IMR-90 (cell line): ENCODE results near the gene SLC12A1. TPM values are rescaled to one million over a fixed set of nuclear protein-coding genes. Genes with fewer than 3 reads are reported as not detected.

Source experiments
- ATAC-seq: fragments of 200-7000 bp; cut with Tn5 transposase; 2 replicates; pipeline ENCODE4 v1.9.1; 2020; ENCODE audit warnings: low read depth, mild to moderate bottlenecking, moderate library complexity
- BruUV-seq: library from RNA; stranded (reverse); fragments of 400-500 nt; replicated peaks from 2 replicates; lab custom pipeline; 2021; lab: Mats Ljungman, UMichigan
- CTCF ChIA-PET: fragments of 300-600 bp; formaldehyde crosslinking; extraction: SDS; loops from one replicate; lab custom pipeline; 2021; ENCODE audit warnings: antibody characterized with exemption; lab: Yijun Ruan, JAX
- POLR2A ChIA-PET: fragments of 300-600 bp; sonication (Branson Sonifier 250); formaldehyde crosslinking; loops from one replicate; lab custom pipeline; 2022; ENCODE audit warnings: antibody characterized with exemption; ENCODE audit not compliant: unreplicated experiment; lab: Charles Lee
- DNase-seq: peaks from one replicate; pipeline ENCODE4 v3.0.0; 2013
- H2AFZ ChIP-seq: replicated peaks from 2 replicates; pipeline ENCODE3; 2013; ENCODE audit warnings: low read length, mild to moderate bottlenecking; ENCODE audit not compliant: poor library complexity
- H2AK5ac ChIP-seq: 2 replicates; pipeline ENCODE4 v1.6.1; 2013; ENCODE audit warnings: low read depth, low read length, inconsistent platforms
- H2AK9ac ChIP-seq: replicated peaks from 2 replicates; pipeline ENCODE3; 2013; ENCODE audit warnings: mild to moderate bottlenecking, low read depth, low read length, moderate library complexity; ENCODE audit not compliant: poor library complexity
- H2BK120ac ChIP-seq: 2 replicates; pipeline ENCODE4 v1.6.1; 2013; ENCODE audit warnings: low read depth, low read length, inconsistent platforms
- H2BK15ac ChIP-seq: 3 replicates; pipeline ENCODE4 v1.6.1; 2013; ENCODE audit warnings: low read depth, low read length, inconsistent platforms
- H2BK20ac ChIP-seq: 2 replicates; pipeline ENCODE4 v1.6.1; 2013; ENCODE audit warnings: low read depth, mild to moderate bottlenecking, inconsistent platforms, low read length, moderate library complexity
- H2BK5ac ChIP-seq: 2 replicates; pipeline ENCODE4 v1.6.1; 2013; ENCODE audit warnings: mild to moderate bottlenecking, low read depth, low read length, inconsistent platforms; ENCODE audit not compliant: poor library complexity, severe bottlenecking
- H3K14ac ChIP-seq: replicated peaks from 2 replicates; pipeline ENCODE4 v1.6.1; 2013; ENCODE audit warnings: low read depth, low read length, inconsistent platforms
- H3K18ac ChIP-seq: 2 replicates; pipeline ENCODE4 v1.6.1; 2013; ENCODE audit warnings: low read depth, low read length, control low read depth
- H3K23ac ChIP-seq: 2 replicates; pipeline ENCODE4 v1.6.1; 2013; ENCODE audit warnings: low read depth, low read length, inconsistent platforms
- H3K27ac ChIP-seq: 2 replicates; pipeline ENCODE4 v1.5.1; 2013; ENCODE audit warnings: mild to moderate bottlenecking, control low read depth, low read length; ENCODE audit not compliant: insufficient read depth
- H3K27me3 ChIP-seq: 2 replicates; pipeline ENCODE4 v1.6.1; 2013; ENCODE audit warnings: low read length; ENCODE audit not compliant: control insufficient read depth, insufficient read depth
- H3K36me3 ChIP-seq: 2 replicates; pipeline ENCODE4 v1.6.1; 2013; ENCODE audit warnings: low read length, mixed read lengths; ENCODE audit not compliant: control insufficient read depth, insufficient read depth
- H3K4ac ChIP-seq: 2 replicates; pipeline ENCODE4 v1.6.1; 2013; ENCODE audit warnings: low read depth, low read length, inconsistent platforms
- H3K4me1 ChIP-seq: 2 replicates; pipeline ENCODE4 v1.6.1; 2013; ENCODE audit warnings: low read length, mixed read lengths; ENCODE audit not compliant: control insufficient read depth, insufficient read depth
- H3K4me2 ChIP-seq: 2 replicates; pipeline ENCODE4 v1.6.1; 2013; ENCODE audit warnings: low read depth, mild to moderate bottlenecking, control low read depth, low read length, moderate library complexity
- H3K4me3 ChIP-seq: 2 replicates; pipeline ENCODE4 v1.5.1; 2013; ENCODE audit warnings: low read depth, mild to moderate bottlenecking, control low read depth, low read length, moderate library complexity; ENCODE audit not compliant: insufficient read depth
- H3K56ac ChIP-seq: 2 replicates; pipeline ENCODE4 v1.6.1; 2013; ENCODE audit warnings: low read length, inconsistent platforms; ENCODE audit not compliant: insufficient read depth; ENCODE audit errors: extremely low read depth
- H3K79me1 ChIP-seq, 2 experiments: 2 replicates each; pipeline ENCODE4 v1.6.1; 2013; ENCODE audit warnings: low read length in 2 of 2, inconsistent platforms in 1 of 2, low read depth in 1 of 2
- H3K9ac ChIP-seq: 2 replicates; pipeline ENCODE4 v1.6.1; 2013; ENCODE audit warnings: low read depth, low read length, control low read depth
- H3K9me1 ChIP-seq: 2 replicates; pipeline ENCODE4 v1.6.1; 2013; ENCODE audit warnings: low read length, inconsistent platforms; ENCODE audit not compliant: insufficient read depth
- H3K9me3 ChIP-seq: 2 replicates; pipeline ENCODE4 v1.6.1; 2013; ENCODE audit warnings: low read length; ENCODE audit not compliant: control insufficient read depth, insufficient read depth
- H4K20me1 ChIP-seq: 2 replicates; pipeline ENCODE4 v1.6.1; 2013; ENCODE audit warnings: low read length, inconsistent platforms; ENCODE audit not compliant: insufficient read depth
- H4K5ac ChIP-seq: 2 replicates; pipeline ENCODE4 v1.6.1; 2013; ENCODE audit warnings: mild to moderate bottlenecking, low read depth, low read length, control low read depth
- H4K8ac ChIP-seq, 2 experiments: 2 replicates each; pipeline ENCODE4 v1.6.1; 2013; ENCODE audit warnings: low read depth in 2 of 2, low read length in 2 of 2, control low read depth in 1 of 2, inconsistent platforms in 1 of 2
- H4K91ac ChIP-seq: 2 replicates; pipeline ENCODE4 v1.6.1; 2013; ENCODE audit warnings: low read depth, low read length, inconsistent platforms; ENCODE audit not compliant: insufficient read depth
- BHLHE40 ChIP-seq: fragments of 150-350 bp; IDR thresholded peaks from 2 replicates; pipeline ENCODE4 v1.6.1; 2016; ENCODE audit warnings: mild to moderate bottlenecking, low read depth, low read length
- CEBPB ChIP-seq: IDR thresholded peaks from 2 replicates; pipeline ENCODE4 v1.6.1; 2012; ENCODE audit warnings: low read depth, low read length, improper control_type of control experiment
- CHD1 ChIP-seq: IDR thresholded peaks from 2 replicates; pipeline ENCODE4 v1.6.1; 2012; ENCODE audit warnings: low read depth, low read length, improper control_type of control experiment
- CTCF ChIP-seq: conservative IDR thresholded peaks from 2 replicates; pipeline ENCODE4 v1.5.1; 2012; ENCODE audit warnings: mild to moderate bottlenecking, low read depth, low read length, improper control_type of control experiment
- ELK1 ChIP-seq: fragments of 150-350 bp; IDR thresholded peaks from 2 replicates; pipeline ENCODE4 v1.6.1; 2016; ENCODE audit warnings: low read depth, mild to moderate bottlenecking, low read length, moderate library complexity, borderline replicate concordance
- FOS ChIP-seq: fragments of 150-350 bp; IDR thresholded peaks from 2 replicates; pipeline ENCODE4 v1.6.1; 2016; ENCODE audit warnings: low read depth, low read length
- MAFK ChIP-seq: IDR thresholded peaks from 2 replicates; pipeline ENCODE4 v1.6.1; 2012; ENCODE audit warnings: low read depth, low read length, improper control_type of control experiment
- MAZ ChIP-seq: IDR thresholded peaks from 2 replicates; pipeline ENCODE4 v1.6.1; 2012; ENCODE audit warnings: low read depth, mild to moderate bottlenecking, low read length, improper control_type of control experiment, moderate library complexity, borderline replicate concordance
- MXI1 ChIP-seq: IDR thresholded peaks from 2 replicates; pipeline ENCODE4 v1.6.1; 2012; ENCODE audit warnings: low read depth, mild to moderate bottlenecking, low read length, moderate library complexity, borderline replicate concordance
- NFE2L2 ChIP-seq: fragments of 150-350 bp; IDR thresholded peaks from 2 replicates; pipeline ENCODE4 v1.6.1; 2016; ENCODE audit warnings: low read depth, mild to moderate bottlenecking, low read length
- POLR2A ChIP-seq: IDR thresholded peaks from 2 replicates; pipeline ENCODE4 v1.6.1; 2012; ENCODE audit warnings: mild to moderate bottlenecking, low read depth, low read length
- RAD21 ChIP-seq: IDR thresholded peaks from 2 replicates; pipeline ENCODE4 v1.6.1; 2012; ENCODE audit warnings: low read length, improper control_type of control experiment
- RCOR1 ChIP-seq: IDR thresholded peaks from 2 replicates; pipeline ENCODE4 v1.6.1; 2012; ENCODE audit warnings: mild to moderate bottlenecking, low read length, improper control_type of control experiment; ENCODE audit not compliant: insufficient replicate concordance
- RFX5 ChIP-seq: IDR thresholded peaks from 2 replicates; pipeline ENCODE4 v1.8.0; 2012; ENCODE audit warnings: low read depth, mild to moderate bottlenecking, low read length, moderate library complexity
- SMC3 ChIP-seq: fragments of 150-350 bp; IDR thresholded peaks from 2 replicates; pipeline ENCODE4 v1.6.1; 2016; ENCODE audit warnings: low read depth, mild to moderate bottlenecking, antibody characterized with exemption, low read length, moderate library complexity
- USF2 ChIP-seq: fragments of 150-350 bp; IDR thresholded peaks from 2 replicates; pipeline ENCODE4 v1.6.1; 2017; ENCODE audit warnings: mild to moderate bottlenecking, antibody characterized with exemption, low read length, low read depth
- WGBS, 2 experiments: methylation state at CpG; one replicate each; pipeline versions ENCODE4 v1.1.5 to v1.1.7; 2013; ENCODE audit warnings: missing lambda C conversion rate in 2 of 2; ENCODE audit not compliant: insufficient read length in 1 of 2; ENCODE audit errors: extremely low coverage in 2 of 2; 5-methylcytosine and 5-hydroxymethylcytosine counted together
- dilution Hi-C: fragments of 300-500 bp; cut with HindIII; formaldehyde crosslinking; loops from one replicate; pipeline ENCODE4 v1.14.3; 2018; ENCODE audit warnings: low sequenced_read_pairs; ENCODE audit not compliant: unreplicated experiment
- in situ Hi-C: fragments of 300-500 bp; cut with MboI; formaldehyde crosslinking; loops from 3 replicates; pipeline ENCODE4 v1.14.3; 2019; ENCODE audit warnings: low sequenced_read_pairs, inconsistent platforms, mixed read lengths
- intact Hi-C: fragments of 100-400 bp; cut with micrococcal nuclease; formaldehyde crosslinking; loops from 2 replicates; pipeline ENCODE4 v1.10.0; 2022
- polyA plus RNA-seq, 3 experiments: library from polyadenylated mRNA; depleted of rRNA; stranded (reverse); fragments of >200 nt; gene quantifications; 2 replicates each; pipeline ENCODE4 v1.2.3, GENCODE V29; 2012; ENCODE audit warnings: low replicate concordance in 1 of 3
- total RNA-seq: library from RNA; depleted of rRNA; stranded (reverse); fragments of >200 nt; gene quantifications from 2 replicates; pipeline ENCODE4 v1.2.3, GENCODE V29; 2012

The SLC12A1 gene
- total and polyA plus RNA-seq, 2 of the 4 experiments (the other 2 are of a cell fraction) = not detected

GRCh38 chr15:48279608-48280007 is 73.5 kb downstream of the SLC12A1 start:
- no peak overlapping the region for H3K18ac ChIP-seq
- no peaks in the 10 kb centered on the region; the same call in 1 of the 2 replicates for H3K4me1 ChIP-seq
- H3K23ac ChIP-seq = no peak overlapping the region
- H3K4me2 ChIP-seq = no peak overlapping the region
- BruUV-seq = no TSS peak
- no peak overlapping the region for H3K9ac ChIP-seq
- no peak overlapping the region for H3K14ac ChIP-seq
- no peak for TF ChIP-seq ELK1
- TF ChIP-seq USF2 = no peak
- no peak for TF ChIP-seq MXI1
- TF ChIP-seq CHD1 = no peak
- no peak for TF ChIP-seq CEBPB
- TF ChIP-seq FOS = no peak
- no peak for TF ChIP-seq CTCF
- no peak for TF ChIP-seq NFE2L2
- no peak for TF ChIP-seq POLR2A
- TF ChIP-seq RFX5 = no peak
- no peak for TF ChIP-seq MAZ
- TF ChIP-seq SMC3 = no peak
- no peak for TF ChIP-seq MAFK
- no peak for TF ChIP-seq BHLHE40
- no peak for TF ChIP-seq RCOR1
- TF ChIP-seq RAD21 = no peak
- intact Hi-C loops = no loop called here
- DNase-seq = no peak
- no peaks in the 10 kb centered on the region for H3K36me3 ChIP-seq
- no peak overlapping the region for H2AFZ ChIP-seq
- no peaks in the 10 kb centered on the region for H4K20me1 ChIP-seq
- H2AK9ac ChIP-seq = no peak overlapping the region
- no peak overlapping the region for H3K56ac ChIP-seq
- no peak overlapping the region for H4K5ac ChIP-seq
- H3K4me3 ChIP-seq = no peak overlapping the region
- H4K8ac ChIP-seq = no peak overlapping the region
- H3K27me3 ChIP-seq = peaks cover 7% of the 10 kb centered on the region; the same call in 1 of the 2 replicates
- no peak overlapping the region for H2AK5ac ChIP-seq
- dilution Hi-C loops = no loop called here
- H2BK20ac ChIP-seq = no peak overlapping the region
- H3K9me3 ChIP-seq = no peaks in the 10 kb centered on the region
- no peaks in the 10 kb centered on the region for H3K79me1 ChIP-seq
- POLR2A ChIA-PET = no interaction called here
- no peak for ATAC-seq
- CTCF ChIA-PET = interaction anchor here (0.6 kb wide), 1 partner anchor 477 kb away, joined by 3 read pairs; no protein-coding TSS in a partner anchor
- no peak overlapping the region for H2BK5ac ChIP-seq
- H4K91ac ChIP-seq = no peak overlapping the region
- H2BK120ac ChIP-seq = no peak overlapping the region
- H3K9me1 ChIP-seq = no peaks in the 10 kb centered on the region
- H3K4ac ChIP-seq = no peak overlapping the region
- no CpG with 5 or more reads among the region's 1 CpG for WGBS, 2 experiments
- in situ Hi-C loops = loop anchor here (10.0 kb wide), 1 partner anchor 1085 kb away; no protein-coding TSS in a partner anchor
- H3K27ac ChIP-seq = no peak overlapping the region
- H2BK15ac ChIP-seq = no peak overlapping the region
